IMR-90 (cell line): Measurements from ENCODE around the gene NEO1. TPM values are rescaled to one million over a fixed set of nuclear protein-coding genes. Genes with fewer than 3 reads are reported as not detected.

Source experiments
- ATAC-seq: fragments of 200-7000 bp; cut with Tn5 transposase; 2 replicates; pipeline ENCODE4 v1.9.1; 2020; ENCODE audit warnings: low read depth, mild to moderate bottlenecking, moderate library complexity
- BruUV-seq: library from RNA; stranded (reverse); fragments of 400-500 nt; replicated peaks from 2 replicates; lab custom pipeline; 2021; lab: Mats Ljungman, UMichigan
- CTCF ChIA-PET: fragments of 300-600 bp; formaldehyde crosslinking; extraction: SDS; loops from one replicate; lab custom pipeline; 2021; ENCODE audit warnings: antibody characterized with exemption; lab: Yijun Ruan, JAX
- POLR2A ChIA-PET: fragments of 300-600 bp; sonication (Branson Sonifier 250); formaldehyde crosslinking; loops from one replicate; lab custom pipeline; 2022; ENCODE audit warnings: antibody characterized with exemption; ENCODE audit not compliant: unreplicated experiment; lab: Charles Lee
- DNase-seq: peaks from one replicate; pipeline ENCODE4 v3.0.0; 2013
- H2AFZ ChIP-seq: replicated peaks from 2 replicates; pipeline ENCODE3; 2013; ENCODE audit warnings: low read length, mild to moderate bottlenecking; ENCODE audit not compliant: poor library complexity
- H2AK5ac ChIP-seq: 2 replicates; pipeline ENCODE4 v1.6.1; 2013; ENCODE audit warnings: low read depth, low read length, inconsistent platforms
- H2AK9ac ChIP-seq: replicated peaks from 2 replicates; pipeline ENCODE3; 2013; ENCODE audit warnings: mild to moderate bottlenecking, low read depth, low read length, moderate library complexity; ENCODE audit not compliant: poor library complexity
- H2BK120ac ChIP-seq: 2 replicates; pipeline ENCODE4 v1.6.1; 2013; ENCODE audit warnings: low read depth, low read length, inconsistent platforms
- H2BK15ac ChIP-seq: 3 replicates; pipeline ENCODE4 v1.6.1; 2013; ENCODE audit warnings: low read depth, low read length, inconsistent platforms
- H2BK20ac ChIP-seq: 2 replicates; pipeline ENCODE4 v1.6.1; 2013; ENCODE audit warnings: low read depth, mild to moderate bottlenecking, inconsistent platforms, low read length, moderate library complexity
- H2BK5ac ChIP-seq: 2 replicates; pipeline ENCODE4 v1.6.1; 2013; ENCODE audit warnings: mild to moderate bottlenecking, low read depth, low read length, inconsistent platforms; ENCODE audit not compliant: poor library complexity, severe bottlenecking
- H3K14ac ChIP-seq: replicated peaks from 2 replicates; pipeline ENCODE4 v1.6.1; 2013; ENCODE audit warnings: low read depth, low read length, inconsistent platforms
- H3K18ac ChIP-seq: 2 replicates; pipeline ENCODE4 v1.6.1; 2013; ENCODE audit warnings: low read depth, low read length, control low read depth
- H3K23ac ChIP-seq: 2 replicates; pipeline ENCODE4 v1.6.1; 2013; ENCODE audit warnings: low read depth, low read length, inconsistent platforms
- H3K27ac ChIP-seq: 2 replicates; pipeline ENCODE4 v1.5.1; 2013; ENCODE audit warnings: mild to moderate bottlenecking, control low read depth, low read length; ENCODE audit not compliant: insufficient read depth
- H3K27me3 ChIP-seq: 2 replicates; pipeline ENCODE4 v1.6.1; 2013; ENCODE audit warnings: low read length; ENCODE audit not compliant: control insufficient read depth, insufficient read depth
- H3K36me3 ChIP-seq: 2 replicates; pipeline ENCODE4 v1.6.1; 2013; ENCODE audit warnings: low read length, mixed read lengths; ENCODE audit not compliant: control insufficient read depth, insufficient read depth
- H3K4ac ChIP-seq: 2 replicates; pipeline ENCODE4 v1.6.1; 2013; ENCODE audit warnings: low read depth, low read length, inconsistent platforms
- H3K4me1 ChIP-seq: 2 replicates; pipeline ENCODE4 v1.6.1; 2013; ENCODE audit warnings: low read length, mixed read lengths; ENCODE audit not compliant: control insufficient read depth, insufficient read depth
- H3K4me2 ChIP-seq: 2 replicates; pipeline ENCODE4 v1.6.1; 2013; ENCODE audit warnings: low read depth, mild to moderate bottlenecking, control low read depth, low read length, moderate library complexity
- H3K4me3 ChIP-seq: 2 replicates; pipeline ENCODE4 v1.5.1; 2013; ENCODE audit warnings: low read depth, mild to moderate bottlenecking, control low read depth, low read length, moderate library complexity; ENCODE audit not compliant: insufficient read depth
- H3K56ac ChIP-seq: 2 replicates; pipeline ENCODE4 v1.6.1; 2013; ENCODE audit warnings: low read length, inconsistent platforms; ENCODE audit not compliant: insufficient read depth; ENCODE audit errors: extremely low read depth
- H3K79me1 ChIP-seq, 2 experiments: 2 replicates each; pipeline ENCODE4 v1.6.1; 2013; ENCODE audit warnings: low read length in 2 of 2, inconsistent platforms in 1 of 2, low read depth in 1 of 2
- H3K9ac ChIP-seq: 2 replicates; pipeline ENCODE4 v1.6.1; 2013; ENCODE audit warnings: low read depth, low read length, control low read depth
- H3K9me1 ChIP-seq: 2 replicates; pipeline ENCODE4 v1.6.1; 2013; ENCODE audit warnings: low read length, inconsistent platforms; ENCODE audit not compliant: insufficient read depth
- H3K9me3 ChIP-seq: 2 replicates; pipeline ENCODE4 v1.6.1; 2013; ENCODE audit warnings: low read length; ENCODE audit not compliant: control insufficient read depth, insufficient read depth
- H4K20me1 ChIP-seq: 2 replicates; pipeline ENCODE4 v1.6.1; 2013; ENCODE audit warnings: low read length, inconsistent platforms; ENCODE audit not compliant: insufficient read depth
- H4K5ac ChIP-seq: 2 replicates; pipeline ENCODE4 v1.6.1; 2013; ENCODE audit warnings: mild to moderate bottlenecking, low read depth, low read length, control low read depth
- H4K8ac ChIP-seq, 2 experiments: 2 replicates each; pipeline ENCODE4 v1.6.1; 2013; ENCODE audit warnings: low read depth in 2 of 2, low read length in 2 of 2, control low read depth in 1 of 2, inconsistent platforms in 1 of 2
- H4K91ac ChIP-seq: 2 replicates; pipeline ENCODE4 v1.6.1; 2013; ENCODE audit warnings: low read depth, low read length, inconsistent platforms; ENCODE audit not compliant: insufficient read depth
- CEBPB ChIP-seq: IDR thresholded peaks from 2 replicates; pipeline ENCODE4 v1.6.1; 2012; ENCODE audit warnings: low read depth, low read length, improper control_type of control experiment
- CHD1 ChIP-seq: IDR thresholded peaks from 2 replicates; pipeline ENCODE4 v1.6.1; 2012; ENCODE audit warnings: low read depth, low read length, improper control_type of control experiment
- CTCF ChIP-seq: conservative IDR thresholded peaks from 2 replicates; pipeline ENCODE4 v1.5.1; 2012; ENCODE audit warnings: mild to moderate bottlenecking, low read depth, low read length, improper control_type of control experiment
- ELK1 ChIP-seq: fragments of 150-350 bp; IDR thresholded peaks from 2 replicates; pipeline ENCODE4 v1.6.1; 2016; ENCODE audit warnings: low read depth, mild to moderate bottlenecking, low read length, moderate library complexity, borderline replicate concordance
- MAZ ChIP-seq: IDR thresholded peaks from 2 replicates; pipeline ENCODE4 v1.6.1; 2012; ENCODE audit warnings: low read depth, mild to moderate bottlenecking, low read length, improper control_type of control experiment, moderate library complexity, borderline replicate concordance
- MXI1 ChIP-seq: IDR thresholded peaks from 2 replicates; pipeline ENCODE4 v1.6.1; 2012; ENCODE audit warnings: low read depth, mild to moderate bottlenecking, low read length, moderate library complexity, borderline replicate concordance
- POLR2A ChIP-seq: IDR thresholded peaks from 2 replicates; pipeline ENCODE4 v1.6.1; 2012; ENCODE audit warnings: mild to moderate bottlenecking, low read depth, low read length
- RCOR1 ChIP-seq: IDR thresholded peaks from 2 replicates; pipeline ENCODE4 v1.6.1; 2012; ENCODE audit warnings: mild to moderate bottlenecking, low read length, improper control_type of control experiment; ENCODE audit not compliant: insufficient replicate concordance
- WGBS, 2 experiments: methylation state at CpG; one replicate each; pipeline versions ENCODE4 v1.1.5 to v1.1.7; 2013; ENCODE audit warnings: missing lambda C conversion rate in 2 of 2; ENCODE audit not compliant: insufficient read length in 1 of 2; ENCODE audit errors: extremely low coverage in 2 of 2; 5-methylcytosine and 5-hydroxymethylcytosine counted together
- dilution Hi-C: fragments of 300-500 bp; cut with HindIII; formaldehyde crosslinking; loops from one replicate; pipeline ENCODE4 v1.14.3; 2018; ENCODE audit warnings: low sequenced_read_pairs; ENCODE audit not compliant: unreplicated experiment
- in situ Hi-C: fragments of 300-500 bp; cut with MboI; formaldehyde crosslinking; loops from 3 replicates; pipeline ENCODE4 v1.14.3; 2019; ENCODE audit warnings: low sequenced_read_pairs, inconsistent platforms, mixed read lengths
- intact Hi-C: fragments of 100-400 bp; cut with micrococcal nuclease; formaldehyde crosslinking; loops from 2 replicates; pipeline ENCODE4 v1.10.0; 2022
- polyA plus RNA-seq, 3 experiments: library from polyadenylated mRNA; depleted of rRNA; stranded (reverse); fragments of >200 nt; gene quantifications; 2 replicates each; pipeline ENCODE4 v1.2.3, GENCODE V29; 2012; ENCODE audit warnings: low replicate concordance in 1 of 3
- total RNA-seq: library from RNA; depleted of rRNA; stranded (reverse); fragments of >200 nt; gene quantifications from 2 replicates; pipeline ENCODE4 v1.2.3, GENCODE V29; 2012

Gene NEO1
- total and polyA plus RNA-seq, 2 of the 4 experiments (the other 2 are of a cell fraction): 16.3 to 18.5 TPM

GRCh38 chr15:73325191-73325861 lies 273.1 kb downstream of the NEO1 start:
- H2AK9ac ChIP-seq: no peak overlapping the region
- BruUV-seq: no TSS peak
- H3K4me1 ChIP-seq: no peaks in the 10 kb centered on the region
- H4K20me1 ChIP-seq: no peaks in the 10 kb centered on the region
- CTCF ChIA-PET: no interaction called here
- dilution Hi-C loops (no loop called here), intact Hi-C loops (no loop called here), in situ Hi-C loops (no loop called here)
- ATAC-seq (no peak; the same call in 1 of the 2 replicates), DNase-seq (no peak)
- no peak overlapping the region for H4K5ac ChIP-seq
- WGBS, 2 experiments: 67% methylated on average over 19 of the region's 29 CpGs; no CpG with 5 or more reads in 1 of the 2 experiments
- no peak overlapping the region for H3K4ac ChIP-seq
- no peak overlapping the region for H2AK5ac ChIP-seq
- no peak overlapping the region for H4K8ac ChIP-seq
- H3K27me3 ChIP-seq: peaks cover 37% of the 10 kb centered on the region; the same call in 1 of the 2 replicates
- no peak overlapping the region for H2BK20ac ChIP-seq
- H4K91ac ChIP-seq: no peak overlapping the region
- no peaks in the 10 kb centered on the region for H3K36me3 ChIP-seq
- no peak overlapping the region for H3K18ac ChIP-seq
- no peak overlapping the region for H3K4me2 ChIP-seq
- H3K9me3 ChIP-seq: no peaks in the 10 kb centered on the region
- H2BK120ac ChIP-seq: no peak overlapping the region
- no peak overlapping the region for H2BK15ac ChIP-seq
- no peak overlapping the region for H3K56ac ChIP-seq
- H3K23ac ChIP-seq: no peak overlapping the region
- H3K79me1 ChIP-seq: no peaks in the 10 kb centered on the region
- no peaks in the 10 kb centered on the region for H3K9me1 ChIP-seq
- TF ChIP-seq CTCF (0 out of 2 replicates have a peak, but pooled peaks have one; percentile 16), POLR2A (no peak), ELK1 (no peak), MAZ (no peak), RCOR1 (no peak), CHD1 (no peak), CEBPB (no peak), MXI1 (no peak)
- H3K4me3 ChIP-seq: no peak overlapping the region
- H2BK5ac ChIP-seq: no peak overlapping the region
- H3K27ac ChIP-seq: no peak overlapping the region
- no peak overlapping the region for H2AFZ ChIP-seq
- no peak overlapping the region for H3K9ac ChIP-seq
- H3K14ac ChIP-seq: no peak overlapping the region
- POLR2A ChIA-PET: no interaction called here
